ENCODE data around the gene NALCN. TPM values are rescaled to one million over a fixed set of nuclear protein-coding genes. Genes with fewer than 3 reads are reported as not detected.
A peak's percentile ranks its signal among the peaks of the same experiment; 100 is the strongest.

NALCN gene
- total and polyA plus RNA-seq, 7 donors, result 0.04 to 0.49 (median 0.21) TPM; not detected in 1

DNA sequence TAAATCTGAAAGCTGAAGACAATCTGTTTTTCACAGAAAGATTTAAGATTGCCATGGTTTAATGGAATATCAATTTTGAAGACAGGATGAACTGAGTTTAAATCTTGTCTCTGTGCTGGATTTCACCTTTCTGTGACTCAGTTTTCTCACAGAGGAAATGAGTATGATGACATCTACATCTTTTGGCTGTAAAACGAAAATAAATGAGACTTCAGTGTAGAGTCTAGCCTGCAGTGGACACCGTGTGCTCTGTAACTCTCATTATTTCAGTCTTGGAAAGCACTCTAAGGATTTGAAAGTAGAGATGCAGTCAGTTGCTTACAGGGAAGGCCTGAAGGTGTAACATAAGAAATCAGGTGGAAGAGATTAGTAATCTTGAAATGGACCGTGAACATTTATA is 150.4 kb downstream of the NALCN start:
- intact Hi-C loops (cut with DNase I), result no loop called here
- no peak for DNase-seq
- Histone ChIP-seq H3K4me3 (no peak overlapping the region), H3K4me1 (no peaks in the 10 kb centered on the region), H3K27me3 (ENCODE audit: insufficient read depth in 3 of 3, low read length in 2 of 3) (no peaks in the 10 kb centered on the region), H3K27ac (no peak overlapping the region), H3K9me3 (no peaks in the 10 kb centered on the region), H3K36me3 (ENCODE audit: insufficient read depth in 1 of 2, low read depth in 1 of 2) (no peaks in the 10 kb centered on the region)
- TF ChIP-seq CTCF (IDR thresholded peaks at IDR 0.05), result no peak
- WGBS, 3 donors, result 43 to 51% (median 48%) methylated on average over 3 of the region's 3 CpGs
- no peak for ATAC-seq

- Histone ChIP-seq H3K27ac (no peak overlapping the region), H3K36me3 (ENCODE audit: insufficient read depth in 1 of 2, low read depth in 1 of 2) (no peaks in the 10 kb centered on the region), H3K4me1 (no peaks in the 10 kb centered on the region), H3K27me3 (ENCODE audit: insufficient read depth in 3 of 3, low read length in 2 of 3) (no peaks in the 10 kb centered on the region), H3K9me3 (no peaks in the 10 kb centered on the region), H3K4me3 (no peak overlapping the region)
- no peak for TF ChIP-seq CTCF (IDR thresholded peaks at IDR 0.05)
- no peak for DNase-seq
- intact Hi-C loops (cut with DNase I), result no loop called here
- no peak for ATAC-seq
- WGBS, 3 donors, result 62 to 68% (median 64%) methylated on average over 2 of the region's 2 CpGs
Measured at GRCh38 chr13:101264931-101265330, 151.4 kb downstream of the NALCN start.

GRCh38 chr13:101262306-101262705 is 154.0 kb downstream of the NALCN start:
- no peak for TF ChIP-seq CTCF (IDR thresholded peaks at IDR 0.05)
- H3K36me3 ChIP-seq (ENCODE audit: insufficient read depth in 1 of 2, low read depth in 1 of 2), result no peaks in the 10 kb centered on the region
- 85 to 89% (median 86%) methylated on average over 2 of the region's 2 CpGs for WGBS, 3 donors
- no peak overlapping the region for H3K27ac ChIP-seq
- no peaks in the 10 kb centered on the region for H3K9me3 ChIP-seq
- no peak overlapping the region for H3K4me3 ChIP-seq
- H3K4me1 ChIP-seq, result no peaks in the 10 kb centered on the region
- no peaks in the 10 kb centered on the region for H3K27me3 ChIP-seq (ENCODE audit: insufficient read depth in 3 of 3, low read length in 2 of 3)
- intact Hi-C loops (cut with DNase I), result no loop called here
- DNase-seq (no peak), ATAC-seq (no peak)

GRCh38 chr13:101258509-101258908 is 157.8 kb downstream of the NALCN start:
- no peaks in the 10 kb centered on the region for H3K27me3 ChIP-seq (ENCODE audit: insufficient read depth in 3 of 3, low read length in 2 of 3)
- H3K4me1 ChIP-seq, result no peaks in the 10 kb centered on the region
- DNase-seq, result no peak
- no peak for ATAC-seq
- no peak overlapping the region for H3K4me3 ChIP-seq
- 93 to 94% (median 94%) methylated on average over 6 of the region's 6 CpGs for WGBS, 3 donors
- H3K36me3 ChIP-seq (ENCODE audit: insufficient read depth in 1 of 2, low read depth in 1 of 2), result no peaks in the 10 kb centered on the region
- intact Hi-C loops (cut with DNase I), result no loop called here
- H3K9me3 ChIP-seq, result no peaks in the 10 kb centered on the region
- TF ChIP-seq CTCF (IDR thresholded peaks at IDR 0.05), result no peak
- no peak overlapping the region for H3K27ac ChIP-seq

DNA sequence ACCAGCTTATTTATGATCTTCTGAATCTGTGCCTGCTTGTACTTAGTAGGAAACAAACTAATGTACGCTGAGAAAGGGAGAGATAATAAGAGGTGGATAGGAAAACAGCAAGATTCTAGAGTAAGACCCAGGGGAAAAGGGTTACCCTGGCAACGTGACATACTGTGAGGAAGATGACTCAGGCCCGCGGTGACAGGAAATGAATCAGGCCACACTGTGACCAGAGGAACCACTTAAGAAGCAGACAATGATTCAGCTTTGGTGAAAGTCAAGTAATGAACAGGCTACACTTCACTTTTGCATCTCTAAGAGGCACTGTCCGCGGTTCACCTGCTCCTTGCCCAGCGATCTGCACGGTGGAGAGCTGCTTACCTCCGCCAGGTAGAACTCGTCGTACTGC is 158.2 kb downstream of the NALCN start:
- Histone ChIP-seq H3K27me3 (ENCODE audit: insufficient read depth in 3 of 3, low read length in 2 of 3) (no peaks in the 10 kb centered on the region), H3K27ac (no peak overlapping the region), H3K36me3 (ENCODE audit: insufficient read depth in 1 of 2, low read depth in 1 of 2) (no peaks in the 10 kb centered on the region), H3K4me1 (no peaks in the 10 kb centered on the region), H3K4me3 (no peak overlapping the region), H3K9me3 (no peaks in the 10 kb centered on the region)
- ATAC-seq (no peak), DNase-seq (peak in 1 of 2 donors; percentile 41)
- intact Hi-C loops (cut with DNase I), result no loop called here
- no peak for TF ChIP-seq CTCF (IDR thresholded peaks at IDR 0.05)
- WGBS, 3 donors, result 67 to 73% (median 69%) methylated on average over 11 of the region's 11 CpGs
